ENCODE results near the gene LHX5. TPM values are rescaled to one million over a fixed set of nuclear protein-coding genes. Genes with fewer than 3 reads are reported as not detected.

Gene LHX5
- total RNA-seq, 4 donors from 2014 or later, result not detected

DNA sequence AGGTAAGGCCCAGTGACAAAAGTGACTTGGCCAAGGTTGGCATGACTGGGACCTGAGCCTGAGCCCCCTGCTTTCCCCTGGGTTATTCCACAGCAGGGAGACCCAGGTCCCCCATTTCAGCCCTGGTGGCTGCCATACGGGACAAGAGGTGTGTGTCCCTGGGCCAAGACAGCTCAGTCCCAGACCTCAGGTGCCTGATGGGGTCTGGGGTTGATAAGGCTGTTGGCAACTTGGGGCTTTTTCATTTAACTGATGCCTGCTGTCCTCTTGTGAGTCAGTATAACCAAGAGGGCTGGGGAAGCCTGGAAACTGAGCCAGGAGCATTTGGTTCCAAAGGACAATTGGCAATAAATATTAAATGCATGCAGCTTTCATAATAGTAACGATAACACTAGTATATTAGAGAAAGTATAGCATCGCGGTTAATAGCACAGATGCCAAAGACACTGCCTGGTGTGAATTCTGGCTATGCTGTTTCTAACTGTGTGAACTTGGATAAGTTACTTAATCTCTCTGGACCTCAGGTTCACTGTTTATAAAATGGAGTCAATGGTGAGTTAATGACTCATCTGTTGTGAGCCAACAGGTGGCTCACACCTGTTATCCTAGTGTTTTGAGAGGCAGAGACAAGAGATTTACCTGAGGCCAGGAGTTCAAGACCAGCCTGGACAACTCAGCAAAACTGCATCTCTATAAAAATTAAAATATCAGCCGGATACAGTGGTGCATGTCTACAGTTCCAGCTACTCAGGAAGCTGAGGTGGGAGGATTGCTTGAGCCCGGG lies 48.6 kb downstream of the LHX5 start:
- intact Hi-C loops (cut with DNase I; ENCODE audit: low total_unique reads), result no loop called here
- 73 to 85% methylated on average over 2 to 6 of the region's 6 CpGs for WGBS, 2 donors (ENCODE audit: low coverage in 1 of 2)

DNA sequence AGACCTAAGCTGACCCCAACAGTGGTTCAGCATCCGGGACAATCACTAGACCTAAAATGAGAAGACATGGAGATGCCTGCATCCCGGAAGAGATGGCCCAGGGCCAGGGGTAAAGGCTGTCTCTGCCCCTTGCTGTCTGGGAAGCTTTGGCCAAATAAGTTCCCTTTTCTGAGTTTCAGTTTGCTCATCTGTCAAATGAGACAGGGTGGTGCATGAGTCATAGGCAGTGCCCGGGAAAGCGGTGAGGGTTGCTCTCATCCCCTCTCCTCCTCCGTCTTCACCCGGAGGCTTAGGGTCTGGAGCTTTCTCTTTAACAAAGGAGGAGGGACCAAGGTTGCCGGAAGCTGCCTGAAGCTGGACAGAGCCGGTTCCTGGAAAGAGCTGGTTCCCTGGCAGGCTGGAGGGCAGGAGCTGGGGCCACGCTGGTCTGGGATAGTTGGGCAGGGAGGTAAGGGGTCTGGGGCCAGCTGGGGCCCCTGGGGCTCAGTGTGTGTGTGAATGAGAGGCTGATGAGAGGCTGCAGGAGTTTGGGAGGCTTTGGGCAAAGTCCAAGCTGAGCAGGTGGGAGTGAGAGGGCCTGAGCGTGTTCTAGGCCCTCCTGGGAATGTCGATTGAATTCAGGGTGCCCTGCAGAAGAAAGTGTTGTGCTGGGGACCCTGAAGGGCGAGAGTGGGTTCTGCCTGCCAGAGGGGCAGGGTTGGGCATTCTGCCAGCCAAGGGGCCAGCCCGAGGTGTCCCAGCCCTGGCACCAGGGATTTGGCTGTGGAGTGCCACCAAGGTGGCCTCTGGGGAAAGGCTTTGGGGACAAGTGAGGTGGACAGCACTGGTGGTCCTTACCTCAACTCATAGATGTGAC lies 49.4 kb downstream of the LHX5 start, which contains the start of gene SDSL:
Gene SDSL (plus strand): TSS at position 351 of the 856 bp plus-strand sequence. CDS start 5,603 bp downstream, outside the sequence.
- in situ Hi-C loops (cut with MboI; ENCODE audit: low pct_ligation_motif_present in 1 of 4, low pct_unique_long_range_greater_than_20kb in 1 of 4, low sequenced_read_pairs in 3 of 4), result loop anchor here in 2 of 4 donors (10.0 kb wide), 2 partner anchors 107 to 227 kb away; no protein-coding TSS in a partner anchor
- TF ChIP-seq EP300 (IDR thresholded peaks at IDR 0.05; ENCODE audit: low read depth) (no peak), POLR2A (IDR thresholded peaks at IDR 0.05) (peak; percentile 56), POLR2AphosphoS5 (IDR thresholded peaks at IDR 0.05) (peak in 2 of 3 donors; percentile 48 to 49)
- no peaks in the 10 kb centered on the region for H3K27me3 ChIP-seq
- peak; percentile 74 for DNase-seq
- intact Hi-C loops (cut with DNase I; ENCODE audit: low total_unique reads), result no loop called here
- H3K36me3 ChIP-seq, result no peaks in the 10 kb centered on the region
- H3K9me3 ChIP-seq, result no peaks in the 10 kb centered on the region
- H3K27ac ChIP-seq, result peak within 1 kb of the TSS; percentile 66 to 75 (median 74)
- 15% methylated on average over 13 of the region's 13 CpGs; no CpG with 5 or more reads in 1 of the 2 donors for WGBS, 2 donors (ENCODE audit: low coverage in 1 of 2)
- H3K4me3 ChIP-seq, result peak within 1 kb of the TSS; percentile 32 to 59 (median 44)
- H3K4me1 ChIP-seq, result peaks cover 0 to 22% (median 2%) of the 10 kb centered on the region in 4 donors

More for the DNA sequence above, 48.6 kb downstream of the LHX5 start:
- no peaks in the 10 kb centered on the region for H3K27me3 ChIP-seq
- H3K27ac ChIP-seq, result peak overlapping the region; percentile 66 to 75 (median 74)
- in situ Hi-C loops (cut with MboI; ENCODE audit: low pct_ligation_motif_present in 1 of 4, low pct_unique_long_range_greater_than_20kb in 1 of 4, low sequenced_read_pairs in 3 of 4), result loop anchor here in 2 of 4 donors (10.0 kb wide), 2 partner anchors 108 to 228 kb away; no protein-coding TSS in a partner anchor
- H3K36me3 ChIP-seq, result no peaks in the 10 kb centered on the region
- DNase-seq, result no peak
- TF ChIP-seq, protein P1, sequence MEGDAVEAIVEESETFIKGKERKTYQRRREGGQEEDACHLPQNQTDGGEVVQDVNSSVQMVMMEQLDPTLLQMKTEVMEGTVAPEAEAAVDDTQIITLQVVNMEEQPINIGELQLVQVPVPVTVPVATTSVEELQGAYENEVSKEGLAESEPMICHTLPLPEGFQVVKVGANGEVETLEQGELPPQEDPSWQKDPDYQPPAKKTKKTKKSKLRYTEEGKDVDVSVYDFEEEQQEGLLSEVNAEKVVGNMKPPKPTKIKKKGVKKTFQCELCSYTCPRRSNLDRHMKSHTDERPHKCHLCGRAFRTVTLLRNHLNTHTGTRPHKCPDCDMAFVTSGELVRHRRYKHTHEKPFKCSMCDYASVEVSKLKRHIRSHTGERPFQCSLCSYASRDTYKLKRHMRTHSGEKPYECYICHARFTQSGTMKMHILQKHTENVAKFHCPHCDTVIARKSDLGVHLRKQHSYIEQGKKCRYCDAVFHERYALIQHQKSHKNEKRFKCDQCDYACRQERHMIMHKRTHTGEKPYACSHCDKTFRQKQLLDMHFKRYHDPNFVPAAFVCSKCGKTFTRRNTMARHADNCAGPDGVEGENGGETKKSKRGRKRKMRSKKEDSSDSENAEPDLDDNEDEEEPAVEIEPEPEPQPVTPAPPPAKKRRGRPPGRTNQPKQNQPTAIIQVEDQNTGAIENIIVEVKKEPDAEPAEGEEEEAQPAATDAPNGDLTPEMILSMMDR (IDR thresholded peaks at IDR 0.05), result no peak
- TF ChIP-seq POLR2A (IDR thresholded peaks at IDR 0.05) (no peak), POLR2AphosphoS5 (IDR thresholded peaks at IDR 0.05) (no peak), EP300 (IDR thresholded peaks at IDR 0.05; ENCODE audit: low read depth) (no peak)
- H3K4me1 ChIP-seq, result peaks cover 0 to 21% (median 2%) of the 10 kb centered on the region in 4 donors
- peak overlapping the region in 3 of 4 donors; percentile 40 to 59 (median 49) for H3K4me3 ChIP-seq
- no peaks in the 10 kb centered on the region for H3K9me3 ChIP-seq

DNA sequence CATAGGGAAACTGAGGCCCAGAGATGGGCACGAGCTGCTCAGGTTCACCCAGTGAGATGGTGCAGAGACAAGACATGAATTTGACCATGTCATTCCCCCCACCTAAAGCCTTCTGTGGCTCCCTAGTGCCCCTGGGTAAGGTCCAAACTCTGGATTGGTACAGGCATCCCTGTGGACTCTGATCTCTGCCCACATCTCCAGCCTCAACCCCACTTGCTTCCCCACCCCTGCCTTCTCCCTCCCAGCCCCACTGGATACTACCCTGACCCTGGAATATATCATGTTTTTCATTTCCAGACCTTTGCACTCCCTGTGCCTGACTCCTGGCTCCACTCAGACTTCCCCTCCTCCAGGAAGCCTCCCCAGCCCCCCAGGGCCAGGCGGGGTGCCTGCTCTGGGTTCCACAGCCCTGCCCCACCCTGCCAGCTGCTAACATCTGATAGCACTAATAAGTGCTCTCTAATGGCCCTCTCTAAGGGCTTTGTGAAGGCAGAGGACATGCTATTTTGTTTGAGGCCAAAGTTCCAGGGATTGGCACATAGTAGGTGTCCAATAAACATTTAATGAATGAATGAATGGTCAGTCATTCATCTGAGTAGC lies 50.6 kb downstream of the LHX5 start:
- intact Hi-C loops (cut with DNase I; ENCODE audit: low total_unique reads) (no loop called here), in situ Hi-C loops (cut with MboI; ENCODE audit: low pct_ligation_motif_present in 1 of 4, low pct_unique_long_range_greater_than_20kb in 1 of 4, low sequenced_read_pairs in 3 of 4) (loop anchor here in 2 of 4 donors (10.0 kb wide), 2 partner anchors 106 to 226 kb away; no protein-coding TSS in a partner anchor)
- TF ChIP-seq POLR2AphosphoS5 (IDR thresholded peaks at IDR 0.05), result no peak
- no peak for TF ChIP-seq POLR2A (IDR thresholded peaks at IDR 0.05)
- TF ChIP-seq EP300 (IDR thresholded peaks at IDR 0.05; ENCODE audit: low read depth), result no peak
- TF ChIP-seq, protein P1 (IDR thresholded peaks at IDR 0.05), result no peak
- Histone ChIP-seq H3K27ac (no peak overlapping the region), H3K4me1 (peaks cover 0 to 22% (median 2%) of the 10 kb centered on the region in 4 donors), H3K4me3 (no peak overlapping the region), H3K9me3 (no peaks in the 10 kb centered on the region), H3K27me3 (no peaks in the 10 kb centered on the region), H3K36me3 (no peaks in the 10 kb centered on the region)
- DNase-seq, result no peak
- WGBS, 2 donors (ENCODE audit: low coverage in 1 of 2), result 20 to 57% methylated on average over 1 to 2 of the region's 2 CpGs

DNA sequence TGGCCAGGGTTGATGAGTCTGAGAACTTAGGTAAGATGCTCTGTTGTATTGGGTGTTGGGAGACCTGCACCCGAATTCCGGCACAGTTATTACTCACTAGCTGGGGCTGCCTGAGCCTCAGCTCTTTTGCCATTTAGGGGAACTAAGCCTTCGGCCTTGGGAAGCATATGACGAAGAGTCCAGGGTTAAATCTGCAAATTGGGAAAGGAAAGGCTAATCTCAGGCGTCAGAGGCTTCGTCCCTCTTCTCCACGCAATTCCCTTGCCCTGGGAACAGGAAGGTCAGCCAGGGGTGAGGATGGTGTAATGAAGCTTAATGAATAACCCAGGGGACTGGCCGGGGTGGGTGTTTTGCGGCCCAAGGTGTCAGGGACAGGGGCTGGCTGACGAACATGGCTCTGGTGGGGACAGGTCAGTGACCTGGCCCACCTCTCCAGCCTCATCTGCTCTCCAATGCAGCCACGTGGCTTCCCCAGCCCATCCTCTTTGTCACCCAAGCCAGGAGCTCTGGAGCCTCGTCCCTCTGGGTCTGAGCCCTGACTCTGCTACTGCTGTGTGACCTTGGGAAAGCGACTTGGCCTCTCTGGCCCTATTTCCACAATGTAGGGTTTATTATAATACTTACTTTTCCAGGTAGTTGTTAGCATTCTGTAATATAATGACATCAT lies 53.3 kb downstream of the LHX5 start:
- 25 to 26% methylated on average over 5 to 11 of the region's 13 CpGs for WGBS, 2 donors (ENCODE audit: low coverage in 1 of 2)

More for the DNA sequence above, 53.3 kb downstream of the LHX5 start:
- intact Hi-C loops (cut with DNase I; ENCODE audit: low total_unique reads), result no loop called here
- DNase-seq, result peak; percentile 30
- Histone ChIP-seq H3K27me3 (peaks cover 6% of the 10 kb centered on the region), H3K4me1 (peaks cover 0 to 22% (median 2%) of the 10 kb centered on the region in 4 donors), H3K9me3 (no peaks in the 10 kb centered on the region), H3K36me3 (no peaks in the 10 kb centered on the region), H3K27ac (no peak overlapping the region), H3K4me3 (no peak overlapping the region)
- TF ChIP-seq EP300 (IDR thresholded peaks at IDR 0.05; ENCODE audit: low read depth) (no peak), POLR2AphosphoS5 (IDR thresholded peaks at IDR 0.05) (no peak), POLR2A (IDR thresholded peaks at IDR 0.05) (no peak)
- TF ChIP-seq, protein P1 (IDR thresholded peaks at IDR 0.05), result no peak
- in situ Hi-C loops (cut with MboI; ENCODE audit: low pct_ligation_motif_present in 1 of 4, low pct_unique_long_range_greater_than_20kb in 1 of 4, low sequenced_read_pairs in 3 of 4), result no loop called here

Data from transverse colon (tissue), 4 donors.